Measurements from ENCODE around the gene CXXC4.

CXXC4 gene

DNA sequence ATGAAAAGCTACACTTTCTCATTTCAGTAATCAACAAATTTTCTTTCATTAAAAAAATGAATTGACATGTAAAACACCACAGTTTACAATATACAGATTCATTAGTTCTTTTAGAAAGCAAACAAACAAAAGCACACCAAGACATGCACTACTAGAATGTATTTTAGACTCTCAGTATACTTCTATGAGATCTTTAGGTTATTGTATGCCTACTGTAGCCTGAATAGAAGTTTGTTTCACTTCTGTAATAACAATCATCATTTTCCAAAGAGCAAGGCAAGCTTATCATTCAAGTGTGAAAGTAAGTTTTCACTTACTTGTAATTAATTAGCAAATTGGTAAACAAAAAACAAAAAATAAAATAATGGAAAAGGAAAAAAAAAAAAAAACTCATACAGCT, 24.9 kb downstream of the CXXC4 start:
- no peak for FAIRE-seq
- no peak for DNase-seq (ENCODE audit: insufficient read length, low spot score)
- TF ChIP-seq, protein P1, sequence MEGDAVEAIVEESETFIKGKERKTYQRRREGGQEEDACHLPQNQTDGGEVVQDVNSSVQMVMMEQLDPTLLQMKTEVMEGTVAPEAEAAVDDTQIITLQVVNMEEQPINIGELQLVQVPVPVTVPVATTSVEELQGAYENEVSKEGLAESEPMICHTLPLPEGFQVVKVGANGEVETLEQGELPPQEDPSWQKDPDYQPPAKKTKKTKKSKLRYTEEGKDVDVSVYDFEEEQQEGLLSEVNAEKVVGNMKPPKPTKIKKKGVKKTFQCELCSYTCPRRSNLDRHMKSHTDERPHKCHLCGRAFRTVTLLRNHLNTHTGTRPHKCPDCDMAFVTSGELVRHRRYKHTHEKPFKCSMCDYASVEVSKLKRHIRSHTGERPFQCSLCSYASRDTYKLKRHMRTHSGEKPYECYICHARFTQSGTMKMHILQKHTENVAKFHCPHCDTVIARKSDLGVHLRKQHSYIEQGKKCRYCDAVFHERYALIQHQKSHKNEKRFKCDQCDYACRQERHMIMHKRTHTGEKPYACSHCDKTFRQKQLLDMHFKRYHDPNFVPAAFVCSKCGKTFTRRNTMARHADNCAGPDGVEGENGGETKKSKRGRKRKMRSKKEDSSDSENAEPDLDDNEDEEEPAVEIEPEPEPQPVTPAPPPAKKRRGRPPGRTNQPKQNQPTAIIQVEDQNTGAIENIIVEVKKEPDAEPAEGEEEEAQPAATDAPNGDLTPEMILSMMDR (IDR thresholded peaks at IDR 0.05; ENCODE audit: insufficient read depth, missing control alignments) = no peak

DNA sequence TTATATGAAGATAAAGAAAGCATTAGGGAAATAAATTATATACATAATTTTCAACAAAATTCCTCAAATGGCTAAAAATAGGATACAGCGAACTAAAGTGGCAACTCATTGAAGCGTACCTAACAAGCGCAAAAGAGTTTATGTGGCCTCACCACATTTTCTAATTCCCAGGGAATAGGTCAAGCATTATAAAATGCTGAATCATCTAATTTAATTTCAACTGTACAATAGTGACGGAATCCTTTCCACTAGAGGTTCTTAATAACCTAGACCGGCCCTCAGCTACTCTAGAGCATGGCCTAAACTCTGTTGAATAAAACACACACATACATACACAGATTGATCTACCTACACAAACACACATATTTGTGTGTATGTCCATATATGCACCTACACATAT, 29.1 kb downstream of the CXXC4 start:
- DNase-seq (ENCODE audit: insufficient read length, low spot score) = no peak
- TF ChIP-seq, protein P1 (IDR thresholded peaks at IDR 0.05; ENCODE audit: insufficient read depth, missing control alignments) = no peak
- FAIRE-seq = no peak

DNA sequence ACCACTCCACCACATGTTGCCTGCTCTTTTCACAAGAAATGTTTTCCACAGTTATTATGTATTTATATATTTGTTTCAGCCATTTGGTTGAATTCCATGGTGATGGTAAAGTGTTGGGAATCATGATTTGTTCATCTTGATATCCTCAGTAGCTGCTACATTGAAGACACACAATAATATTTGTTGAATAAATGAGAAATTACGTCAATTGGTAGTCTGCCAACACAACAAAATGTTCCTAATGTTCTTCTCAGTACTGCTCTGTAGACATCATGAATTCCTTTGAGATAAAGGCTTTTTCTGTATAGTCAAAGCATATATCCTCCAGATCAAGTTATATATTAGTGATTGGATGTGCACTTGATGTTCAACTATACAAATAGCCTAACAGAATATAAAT, 29.5 kb downstream of the CXXC4 start:
- DNase-seq (ENCODE audit: insufficient read length, low spot score) (no peak), FAIRE-seq (peak; percentile 6)
- TF ChIP-seq, protein P1 (IDR thresholded peaks at IDR 0.05; ENCODE audit: insufficient read depth, missing control alignments) = no peak

DNA sequence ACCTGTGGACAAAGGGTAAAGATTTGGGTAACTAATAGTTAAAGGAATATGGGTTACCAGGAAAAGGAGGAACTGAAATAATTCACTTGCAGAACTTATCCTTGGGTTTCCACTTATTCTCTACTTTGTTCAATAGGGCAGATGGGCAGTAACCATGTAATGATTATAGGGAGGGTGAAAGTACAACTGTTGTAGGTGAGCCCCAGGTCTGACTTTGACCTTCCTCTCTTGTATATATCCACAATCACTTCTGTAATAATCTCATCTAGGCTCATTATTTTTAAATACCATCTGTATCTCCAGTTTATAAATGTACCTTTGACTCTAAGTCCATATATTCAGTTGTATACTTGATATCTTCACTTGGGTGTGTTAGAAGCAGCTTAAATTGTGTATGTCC, 32.1 kb downstream of the CXXC4 start:
- DNase-seq (ENCODE audit: insufficient read length, low spot score) (no peak), FAIRE-seq (peak; percentile 44)
- TF ChIP-seq, protein P1 (IDR thresholded peaks at IDR 0.05; ENCODE audit: insufficient read depth, missing control alignments) = no peak

DNA sequence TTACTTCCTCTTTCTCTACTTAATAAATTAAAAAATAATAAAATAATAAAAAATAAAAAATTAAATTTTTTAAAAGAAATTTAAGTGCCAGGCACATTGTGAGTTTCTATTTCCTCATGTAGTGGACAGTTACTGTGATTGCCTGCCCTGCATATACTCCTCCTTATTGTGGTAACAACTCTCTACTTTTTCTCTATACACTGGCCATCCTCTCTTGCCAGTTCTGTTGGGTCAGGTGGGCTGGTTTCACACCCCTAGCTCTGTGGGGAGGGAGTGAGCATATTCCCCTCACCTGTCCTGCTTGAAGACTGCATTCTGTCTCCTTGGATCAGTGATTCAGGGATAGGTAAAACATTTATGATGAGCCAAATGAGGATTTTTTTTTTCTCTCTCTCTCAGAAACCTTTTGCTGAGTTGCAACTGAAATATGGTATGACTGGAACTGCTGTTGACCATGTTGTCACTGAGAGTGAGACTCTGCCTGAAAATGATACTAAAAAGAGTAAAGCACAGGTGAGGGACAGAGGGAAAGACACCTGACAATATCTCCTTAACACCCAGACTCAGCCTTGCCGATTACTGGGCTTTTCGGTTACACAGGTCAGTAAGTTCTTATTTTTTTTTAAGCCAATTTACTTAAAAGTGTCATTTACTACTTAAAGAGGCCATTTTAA, 37.2 kb downstream of the CXXC4 start:
- FAIRE-seq = no peak
- DNase-seq (ENCODE audit: insufficient read length, low spot score) = no peak
- TF ChIP-seq, protein P1 (IDR thresholded peaks at IDR 0.05; ENCODE audit: insufficient read depth, missing control alignments) = no peak

DNA sequence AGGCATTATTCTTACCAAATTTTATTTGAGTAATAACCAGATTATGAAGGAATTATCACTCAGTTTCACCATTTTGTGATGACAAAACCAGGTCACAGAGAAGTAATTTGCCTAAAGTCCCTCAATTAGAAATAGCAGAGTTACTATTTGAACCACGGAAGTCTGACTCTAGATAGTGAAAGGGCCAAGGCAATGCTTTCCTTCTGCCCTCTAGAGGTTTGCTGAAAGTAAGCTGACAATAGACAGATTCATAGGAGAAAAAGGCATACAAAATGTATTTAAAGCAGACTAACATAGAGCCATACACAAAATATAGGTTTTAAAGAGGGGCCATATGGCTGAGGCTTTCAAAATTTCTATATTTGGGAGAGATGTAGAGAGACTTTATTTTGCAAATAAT, 43.1 kb downstream of the CXXC4 start:
- FAIRE-seq (no peak), DNase-seq (ENCODE audit: insufficient read length, low spot score) (no peak)
- TF ChIP-seq, protein P1 (IDR thresholded peaks at IDR 0.05; ENCODE audit: insufficient read depth, missing control alignments) = peak; percentile 43

DNA sequence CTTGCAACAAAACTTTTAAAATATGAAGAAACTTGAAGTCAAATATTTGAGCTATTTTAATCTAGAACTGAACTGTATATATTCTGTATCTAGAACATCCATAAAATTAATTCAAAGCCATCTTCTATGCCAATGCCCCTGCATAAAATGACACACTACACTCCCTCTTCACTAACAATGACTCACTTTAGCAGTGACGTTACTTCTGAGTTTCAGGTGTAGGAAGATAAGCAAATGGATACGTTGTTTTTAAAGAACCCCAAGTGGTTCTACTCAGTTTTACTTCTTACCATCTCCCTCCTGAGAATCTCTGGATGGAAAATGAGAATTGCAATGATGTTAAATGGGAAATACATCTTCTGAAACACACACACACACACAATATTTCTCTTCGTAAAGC, 45.2 kb downstream of the CXXC4 start:
- DNase-seq (ENCODE audit: insufficient read length, low spot score) (no peak), FAIRE-seq (no peak)
- TF ChIP-seq, protein P1 (IDR thresholded peaks at IDR 0.05; ENCODE audit: insufficient read depth, missing control alignments) = no peak
